GM12873 (cell line): ENCODE results near the gene CHKB.

ENCODE experiments used
- TF ChIP-seq, protein P1 (sequence below): IDR thresholded peaks from 2 replicates; pipeline ENCODE4 v1.5.1; 2012; ENCODE audit warnings: low read depth, mild to moderate bottlenecking, moderate library complexity, low read length, control low read depth; ENCODE audit not compliant: insufficient read depth; ENCODE audit errors: missing control alignments

CHKB gene

DNA sequence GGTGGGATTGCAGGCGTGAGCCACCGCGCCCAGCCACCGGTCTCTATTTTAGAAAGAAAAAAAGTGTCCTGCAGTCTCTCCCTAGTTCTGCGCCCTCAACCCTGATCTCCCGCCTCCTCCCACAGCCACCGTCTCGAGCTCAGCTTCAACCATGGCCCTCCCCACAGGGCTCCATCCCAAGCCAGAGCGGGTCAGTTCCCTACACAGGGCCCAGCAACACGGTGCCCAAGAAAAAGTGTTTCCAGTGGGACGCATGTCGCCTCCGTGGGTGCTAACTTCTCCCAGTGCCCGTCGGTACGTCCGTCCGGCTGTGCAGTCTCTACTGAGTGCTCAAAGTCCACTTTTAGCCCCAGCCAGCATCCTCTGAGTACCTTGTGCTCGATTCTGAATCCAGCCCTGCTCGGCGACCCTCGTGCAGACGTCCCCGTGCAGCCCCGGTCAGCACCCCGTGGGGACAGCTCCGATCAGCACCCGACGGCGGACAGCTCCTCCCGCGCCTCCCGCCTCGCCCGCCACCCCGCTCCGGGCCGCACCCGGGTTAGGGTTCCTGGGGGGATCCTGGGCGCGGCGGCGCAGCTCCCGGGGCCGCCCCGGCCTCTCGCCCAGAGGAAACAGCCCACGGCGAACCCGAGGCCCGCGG lies 17.3 kb upstream of the CHKB start:
- TF ChIP-seq, protein P1, sequence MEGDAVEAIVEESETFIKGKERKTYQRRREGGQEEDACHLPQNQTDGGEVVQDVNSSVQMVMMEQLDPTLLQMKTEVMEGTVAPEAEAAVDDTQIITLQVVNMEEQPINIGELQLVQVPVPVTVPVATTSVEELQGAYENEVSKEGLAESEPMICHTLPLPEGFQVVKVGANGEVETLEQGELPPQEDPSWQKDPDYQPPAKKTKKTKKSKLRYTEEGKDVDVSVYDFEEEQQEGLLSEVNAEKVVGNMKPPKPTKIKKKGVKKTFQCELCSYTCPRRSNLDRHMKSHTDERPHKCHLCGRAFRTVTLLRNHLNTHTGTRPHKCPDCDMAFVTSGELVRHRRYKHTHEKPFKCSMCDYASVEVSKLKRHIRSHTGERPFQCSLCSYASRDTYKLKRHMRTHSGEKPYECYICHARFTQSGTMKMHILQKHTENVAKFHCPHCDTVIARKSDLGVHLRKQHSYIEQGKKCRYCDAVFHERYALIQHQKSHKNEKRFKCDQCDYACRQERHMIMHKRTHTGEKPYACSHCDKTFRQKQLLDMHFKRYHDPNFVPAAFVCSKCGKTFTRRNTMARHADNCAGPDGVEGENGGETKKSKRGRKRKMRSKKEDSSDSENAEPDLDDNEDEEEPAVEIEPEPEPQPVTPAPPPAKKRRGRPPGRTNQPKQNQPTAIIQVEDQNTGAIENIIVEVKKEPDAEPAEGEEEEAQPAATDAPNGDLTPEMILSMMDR = no peak

DNA sequence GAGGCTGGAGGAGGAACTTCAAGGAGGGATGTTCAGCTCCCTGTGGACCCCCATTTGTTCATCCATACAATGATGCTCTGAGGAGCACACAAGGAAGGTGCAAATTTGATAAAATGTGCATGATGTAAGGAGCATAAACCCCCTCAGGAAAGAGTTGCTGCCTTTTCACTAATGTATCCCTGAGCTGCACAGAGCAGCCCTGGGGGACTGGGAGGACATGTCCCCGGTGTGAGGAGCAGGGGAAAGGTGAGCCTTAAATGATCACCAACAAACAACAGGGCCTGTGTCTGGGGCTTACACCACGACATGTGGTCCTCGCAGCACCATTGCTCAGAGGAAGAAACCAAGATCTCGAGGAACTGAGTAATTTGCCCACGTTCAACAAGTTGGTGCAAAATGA lies 14.4 kb upstream of the CHKB start:
- TF ChIP-seq, protein P1 = no peak

DNA sequence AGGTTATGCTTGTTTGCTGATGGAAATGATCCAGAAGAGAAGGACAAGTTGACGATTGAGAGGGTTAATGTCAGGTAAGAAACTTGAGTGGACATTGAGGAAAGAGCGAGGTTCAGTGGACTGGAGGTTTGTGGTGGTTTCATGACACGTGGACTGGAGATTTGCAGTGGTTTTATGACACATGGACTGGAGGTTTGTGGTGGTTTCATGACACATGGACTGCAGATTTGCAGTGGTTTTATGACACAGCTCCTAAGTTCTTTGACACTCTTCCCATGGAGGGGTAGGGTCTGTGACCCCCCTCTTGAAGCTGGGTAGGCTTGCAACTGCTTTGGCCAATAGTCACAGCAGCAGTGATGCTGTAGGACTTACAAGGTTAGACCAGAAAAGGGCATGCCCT lies 12.5 kb upstream of the CHKB start:
- TF ChIP-seq, protein P1 = no peak

DNA sequence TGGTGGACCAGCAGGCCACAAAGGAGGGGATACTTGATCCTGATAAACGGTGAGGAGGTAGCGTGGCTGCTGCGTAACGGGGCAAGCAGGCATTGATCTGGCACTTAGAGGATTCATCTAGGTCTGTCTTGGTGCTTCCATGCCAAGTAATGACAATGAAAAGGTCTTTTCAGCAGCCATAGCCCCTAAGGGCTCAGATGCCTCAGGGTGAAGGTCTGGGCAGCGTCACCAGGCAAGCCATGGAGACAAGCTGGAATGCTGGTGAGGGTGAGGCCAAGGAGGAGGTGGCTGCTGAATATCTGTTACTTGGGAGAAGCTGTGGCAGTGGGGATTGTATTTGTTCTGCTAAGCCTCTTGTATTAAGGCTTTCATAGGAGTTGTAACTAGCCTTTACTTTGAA lies 4.8 kb upstream of the CHKB start:
- TF ChIP-seq, protein P1 = no peak

DNA sequence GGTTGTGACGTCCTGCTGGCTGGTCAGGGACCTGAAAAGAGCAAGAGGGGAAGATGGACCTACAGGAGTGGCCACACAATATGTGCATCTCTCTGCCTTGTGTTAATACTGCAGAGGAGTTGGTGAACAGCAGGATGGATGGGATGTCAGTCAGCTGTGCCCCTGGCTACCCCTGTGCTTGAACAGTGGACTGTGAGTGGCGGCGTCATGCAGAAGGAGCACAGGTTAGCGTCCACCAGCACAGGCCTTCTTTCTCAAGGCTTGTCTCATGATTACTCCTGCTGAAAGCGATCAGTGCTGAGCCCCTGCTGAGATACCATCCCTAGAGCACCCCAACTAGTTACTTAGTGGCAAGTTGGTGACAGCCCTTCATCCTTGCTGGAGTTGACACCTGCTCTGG lies 3.8 kb upstream of the CHKB start:
- TF ChIP-seq, protein P1 = no peak

DNA sequence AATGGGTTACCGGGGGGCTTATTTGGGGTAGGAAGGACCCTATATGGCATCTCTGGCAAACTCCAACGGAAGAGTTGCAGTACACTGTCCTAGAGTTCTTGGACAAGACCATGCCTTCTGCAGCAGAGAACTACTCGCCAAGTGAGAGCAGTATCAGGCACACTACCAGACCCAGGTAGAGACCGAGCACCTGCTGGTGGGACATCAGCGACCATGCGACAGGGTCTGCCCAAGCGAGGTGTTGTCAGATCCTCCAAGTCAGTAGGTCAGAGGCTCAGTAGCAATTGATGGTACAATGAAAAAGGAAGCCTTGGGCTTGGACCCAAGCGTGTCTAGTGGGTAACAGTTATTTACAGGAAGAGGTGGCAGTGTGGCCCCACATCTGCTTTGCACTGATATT lies 3.1 kb upstream of the CHKB start:
- TF ChIP-seq, protein P1 = no peak

DNA sequence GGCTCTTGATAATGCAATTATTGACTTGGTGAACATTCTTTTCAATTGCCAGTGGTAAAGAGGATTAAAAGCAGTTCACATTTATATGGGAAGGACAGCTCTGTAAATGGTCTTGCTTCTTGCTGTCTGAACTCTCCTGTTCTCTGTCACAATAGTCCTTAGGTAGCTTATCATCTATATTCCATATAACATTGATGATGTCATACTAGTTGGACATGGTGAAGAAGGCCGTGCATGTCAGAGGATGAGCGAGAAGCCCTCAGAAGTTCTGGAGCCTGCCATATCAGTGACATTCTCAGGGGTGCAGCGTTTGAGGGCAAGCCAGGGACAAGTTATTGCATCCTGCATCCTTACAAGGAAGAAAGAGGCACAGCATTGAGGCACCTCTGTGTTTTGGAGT lies 2.6 kb upstream of the CHKB start:
- TF ChIP-seq, protein P1 = no peak
